Activated CD8-positive, alpha-beta memory T cell treated with anti-CD3 and anti-CD28 coated beads, Interleukin-2, amount 10 ng/mL, durations not matched to agents 7 days and 5 days (primary cell): ENCODE results near the gene RFX4. TPM values are rescaled to one million over a fixed set of nuclear protein-coding genes. Genes with fewer than 3 reads are reported as not detected.

Experiments used
- ATAC-seq: fragments of 150-1000 bp; cut with Tn5 transposase; one replicate; pipeline ENCODE4 v1.10.0; 2021; ENCODE audit warnings: moderate library complexity
- CTCF ChIA-PET: fragments of 350-600 bp; sonication (Branson Sonifier 250); formaldehyde crosslinking; loops from one replicate; lab custom pipeline; 2021; ENCODE audit warnings: antibody characterized with exemption; lab: Charles Lee
- DNase-seq: peaks from one replicate; pipeline ENCODE4 v3.0.0-alpha.2; 2020
- H3K27ac Mint-ChIP-seq: one replicate; pipeline ENCODE4 v1.8.0; 2021; ENCODE audit warnings: mild to moderate bottlenecking, mixed read lengths
- H3K27me3 Mint-ChIP-seq: one replicate; pipeline ENCODE4 v1.8.0; 2021; ENCODE audit warnings: mixed read lengths
- H3K36me3 Mint-ChIP-seq: one replicate; pipeline ENCODE4 v1.8.0; 2021; ENCODE audit warnings: mild to moderate bottlenecking, mixed read lengths
- H3K4me1 Mint-ChIP-seq: one replicate; pipeline ENCODE4 v1.8.0; 2021; ENCODE audit warnings: mixed read lengths
- H3K4me3 Mint-ChIP-seq: one replicate; pipeline ENCODE4 v1.8.0; 2021; ENCODE audit warnings: mild to moderate bottlenecking, moderate library complexity, mixed read lengths
- H3K9me3 Mint-ChIP-seq: one replicate; pipeline ENCODE4 v1.8.0; 2022; ENCODE audit warnings: low read depth, mixed read lengths
- total RNA-seq, 2 experiments: library from RNA; stranded (reverse); gene quantifications; one replicate each; pipeline ENCODE4 v1.2.3, GENCODE V29; 2021

The RFX4 gene
- total RNA-seq, 2 experiments from 2014 or later: not detected

- no peak for ATAC-seq
- no peak overlapping the region for H3K27ac Mint-ChIP-seq
- H3K4me3 Mint-ChIP-seq: no peak overlapping the region
Observed at GRCh38 chr12:106767206-106767605, 184.4 kb downstream of the RFX4 start.

DNA sequence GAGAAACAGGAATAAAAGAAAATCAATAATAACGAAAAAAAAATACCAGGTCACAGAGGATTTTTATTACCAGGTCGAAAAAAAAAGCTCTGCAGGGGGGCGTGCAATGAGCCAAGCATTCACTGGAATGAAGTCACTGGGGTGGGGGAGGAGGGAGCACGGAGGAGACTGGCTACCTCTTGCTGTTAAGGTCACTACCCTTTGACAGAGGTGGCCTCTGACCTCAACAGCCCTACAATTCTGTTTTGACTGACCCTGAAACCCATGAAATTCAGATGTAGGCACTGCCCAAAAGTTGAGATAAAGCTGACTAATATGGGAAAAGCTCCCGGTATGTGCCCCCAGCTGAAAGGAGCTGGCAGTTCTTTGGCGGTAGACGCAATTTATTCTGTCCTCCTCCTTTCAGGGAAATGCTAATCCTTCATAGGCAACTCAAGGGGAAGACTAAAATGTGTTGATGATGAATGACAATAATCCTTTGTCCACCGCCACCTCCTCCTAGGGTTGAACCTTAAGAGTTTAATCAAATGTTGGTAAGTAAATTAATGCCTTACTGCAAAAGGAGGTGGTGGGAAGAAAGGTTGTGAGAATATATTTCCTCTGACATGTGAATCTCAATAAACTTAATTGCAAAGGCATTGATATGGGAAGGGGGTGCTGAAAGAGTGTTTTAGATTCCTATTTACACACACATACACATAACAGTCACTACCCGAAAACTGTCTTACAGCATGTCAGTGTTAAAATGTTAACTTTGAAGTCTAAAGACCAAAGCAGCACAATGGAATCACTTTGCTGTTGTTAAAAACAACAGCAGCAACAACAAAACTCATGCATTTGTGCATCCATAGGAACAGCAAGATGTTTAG lies 185.4 kb downstream of the RFX4 start:
- CTCF ChIA-PET: interaction anchor here (1.3 kb wide), 1 partner anchor 9 kb away, joined by 3 read pairs; no protein-coding TSS in a partner anchor
- DNase-seq (no peak), ATAC-seq (no peak)
- H3K9me3 Mint-ChIP-seq: no peaks in the 10 kb centered on the region
- H3K27me3 Mint-ChIP-seq: peaks cover 8% of the 10 kb centered on the region
- H3K4me1 Mint-ChIP-seq: peaks cover 5% of the 10 kb centered on the region
- no peak overlapping the region for H3K4me3 Mint-ChIP-seq
- no peak overlapping the region for H3K27ac Mint-ChIP-seq
- H3K36me3 Mint-ChIP-seq: no peaks in the 10 kb centered on the region

More at GRCh38 chr12:106767206-106767605, 184.4 kb downstream of the RFX4 start:
- CTCF ChIA-PET: interaction anchor here (1.3 kb wide), 1 partner anchor 188 kb away, joined by 3 read pairs; no protein-coding TSS in a partner anchor
- no peak for DNase-seq
- H3K27me3 Mint-ChIP-seq: peaks cover 8% of the 10 kb centered on the region
- peaks cover 4% of the 10 kb centered on the region for H3K4me1 Mint-ChIP-seq
- no peaks in the 10 kb centered on the region for H3K9me3 Mint-ChIP-seq
- no peaks in the 10 kb centered on the region for H3K36me3 Mint-ChIP-seq

GRCh38 chr12:106769078-106769477 lies 186.3 kb downstream of the RFX4 start:
- Mint-ChIP-seq H3K4me1 (peaks cover 7% of the 10 kb centered on the region), H3K27ac (no peak overlapping the region), H3K9me3 (no peaks in the 10 kb centered on the region), H3K36me3 (no peaks in the 10 kb centered on the region), H3K27me3 (peaks cover 8% of the 10 kb centered on the region), H3K4me3 (no peak overlapping the region)
- CTCF ChIA-PET: interaction anchor here (1.3 kb wide), 1 partner anchor 8 kb away, joined by 3 read pairs; no protein-coding TSS in a partner anchor
- DNase-seq (no peak), ATAC-seq (no peak)

GRCh38 chr12:106769546-106769945 lies 186.7 kb downstream of the RFX4 start:
- ATAC-seq: no peak
- Mint-ChIP-seq H3K27ac (no peak overlapping the region), H3K4me3 (no peak overlapping the region), H3K36me3 (no peaks in the 10 kb centered on the region), H3K9me3 (no peaks in the 10 kb centered on the region), H3K27me3 (peaks cover 8% of the 10 kb centered on the region), H3K4me1 (peaks cover 7% of the 10 kb centered on the region)
- no peak for DNase-seq
- CTCF ChIA-PET: no interaction called here

- DNase-seq: no peak
- Mint-ChIP-seq H3K27me3 (peaks cover 8% of the 10 kb centered on the region), H3K4me1 (peaks cover 22% of the 10 kb centered on the region), H3K9me3 (no peaks in the 10 kb centered on the region), H3K27ac (no peak overlapping the region), H3K36me3 (no peaks in the 10 kb centered on the region), H3K4me3 (no peak overlapping the region)
- CTCF ChIA-PET: interaction anchor here (0.7 kb wide), 1 partner anchor 147 kb away, joined by 3 read pairs; no protein-coding TSS in a partner anchor
- no peak for ATAC-seq
Observed at GRCh38 chr12:106771425-106771824, 188.6 kb downstream of the RFX4 start.

GRCh38 chr12:106773286-106774004 lies 190.6 kb downstream of the RFX4 start:
- Mint-ChIP-seq H3K27ac (peak overlapping the region; percentile 96), H3K4me3 (peak overlapping the region; percentile 97), H3K36me3 (peaks cover 2% of the 10 kb centered on the region), H3K4me1 (peaks cover 25% of the 10 kb centered on the region), H3K9me3 (no peaks in the 10 kb centered on the region), H3K27me3 (peaks cover 5% of the 10 kb centered on the region)
- ATAC-seq (no peak), DNase-seq (no peak)
- CTCF ChIA-PET: interaction anchor here (1.2 to 1.6 kb wide), 3 partner anchors 21 to 146 kb away, joined by 3 to 5 read pairs (median 4); no protein-coding TSS in a partner anchor

DNA sequence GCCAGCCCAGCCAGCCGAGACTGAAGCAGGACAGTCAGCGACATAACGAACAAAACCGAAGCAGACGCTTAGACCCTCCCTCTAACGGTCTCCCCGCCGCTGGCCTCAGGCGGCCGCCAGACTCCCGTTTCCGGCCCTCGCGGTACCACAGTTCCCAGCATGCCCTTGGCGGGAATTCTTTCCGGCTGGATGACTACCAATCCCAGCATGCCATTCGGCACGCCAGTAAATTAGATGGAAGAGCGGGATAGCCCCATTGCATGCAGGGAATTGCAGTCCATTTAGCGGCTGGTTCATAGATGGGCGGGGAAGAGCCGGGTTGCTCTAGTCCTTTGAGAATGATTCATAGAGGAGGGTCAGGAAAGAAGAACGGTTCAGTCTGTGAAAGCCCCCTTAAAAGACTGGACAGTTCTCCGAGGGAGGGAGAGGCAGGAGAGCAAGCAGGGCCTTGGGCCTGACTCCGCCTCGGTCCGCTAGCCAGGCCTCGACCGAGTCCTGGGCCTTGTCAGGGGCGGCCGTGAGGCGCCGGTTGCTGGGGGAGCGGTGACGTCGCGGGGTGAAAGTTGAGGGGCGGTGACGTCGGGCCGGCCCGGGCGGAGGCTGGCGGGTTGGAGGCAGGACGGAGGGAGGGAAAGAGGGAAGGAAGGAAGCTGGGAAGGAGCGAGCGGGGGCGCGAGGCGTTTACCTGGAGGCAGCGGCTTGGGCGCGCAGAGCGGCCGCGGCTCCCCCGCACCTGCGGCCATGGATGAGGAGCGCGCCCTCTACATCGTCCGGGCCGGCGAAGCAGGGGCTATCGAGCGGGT lies 191.4 kb downstream of the RFX4 start, which contains the start of gene RIC8B:
Gene RIC8B (plus strand): TSS at position 678 of the 803 bp plus-strand sequence. CDS start 64 bp downstream, at position 742.
- Mint-ChIP-seq H3K27me3 (no peaks in the 10 kb centered on the region), H3K27ac (peak within 1 kb of the TSS; percentile 96), H3K9me3 (no peaks in the 10 kb centered on the region), H3K36me3 (peaks cover 2% of the 10 kb centered on the region), H3K4me3 (peak within 1 kb of the TSS; percentile 97), H3K4me1 (peaks cover 25% of the 10 kb centered on the region)
- peak; percentile 89 for DNase-seq
- CTCF ChIA-PET: interaction anchor here (1.6 kb wide), 1 partner anchor 181 kb away, joined by 3 read pairs; the partner anchor contains the start of gene TMEM263
- ATAC-seq: peak; percentile 90

- H3K36me3 Mint-ChIP-seq: peaks cover 2% of the 10 kb centered on the region
- peak; percentile 4 for ATAC-seq
- peak; percentile 48 for DNase-seq
- no peaks in the 10 kb centered on the region for H3K27me3 Mint-ChIP-seq
- peaks cover 25% of the 10 kb centered on the region for H3K4me1 Mint-ChIP-seq
- H3K27ac Mint-ChIP-seq: peak overlapping the region; percentile 96
- no peaks in the 10 kb centered on the region for H3K9me3 Mint-ChIP-seq
- CTCF ChIA-PET: interaction anchor here (1.6 kb wide), 1 partner anchor 181 kb away, joined by 3 read pairs; the partner anchor contains the start of gene TMEM263
- H3K4me3 Mint-ChIP-seq: peak overlapping the region; percentile 97
Observed at GRCh38 chr12:106774808-106775524, 192.2 kb downstream of the RFX4 start.

- Mint-ChIP-seq H3K4me1 (peaks cover 25% of the 10 kb centered on the region), H3K36me3 (peaks cover 3% of the 10 kb centered on the region), H3K27ac (no peak overlapping the region), H3K27me3 (no peaks in the 10 kb centered on the region), H3K9me3 (no peaks in the 10 kb centered on the region), H3K4me3 (no peak overlapping the region)
- DNase-seq (no peak), ATAC-seq (no peak)
- CTCF ChIA-PET: interaction anchor here (0.5 to 1.8 kb wide), 3 partner anchors 8 to 358 kb away, joined by 3 to 7 read pairs (median 4); no protein-coding TSS in a partner anchor
Observed at GRCh38 chr12:106776897-106777296, 194.1 kb downstream of the RFX4 start.

DNA sequence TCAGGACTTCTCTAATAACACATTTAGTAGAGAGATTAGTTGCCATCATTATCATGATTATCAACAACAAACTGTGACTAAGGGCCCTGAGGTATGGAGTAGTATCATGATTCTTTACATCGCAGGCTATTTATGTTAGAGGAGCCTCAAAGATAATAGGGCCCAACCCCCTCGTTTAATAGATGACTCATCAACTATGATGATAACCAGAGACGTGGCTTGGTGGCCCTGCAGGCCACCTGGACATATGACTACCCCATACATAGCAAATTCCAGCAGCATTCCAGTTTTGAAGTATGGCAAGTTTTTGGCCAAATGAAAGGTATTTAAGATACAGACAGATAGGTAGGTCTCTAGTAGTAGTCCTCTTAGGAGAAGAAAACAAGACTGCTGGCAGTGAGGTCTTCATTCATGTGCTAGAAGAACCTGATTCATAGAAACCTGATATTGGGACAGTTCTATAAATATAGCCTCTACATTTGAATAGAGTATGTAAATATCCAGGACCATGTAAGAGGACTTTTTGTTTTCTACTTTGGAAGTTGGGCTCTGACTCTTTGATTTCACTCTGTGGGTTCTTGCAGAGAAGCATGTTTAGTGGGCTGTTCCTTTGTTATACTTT lies 197.3 kb downstream of the RFX4 start:
- Mint-ChIP-seq H3K36me3 (peaks cover 13% of the 10 kb centered on the region), H3K27ac (no peak overlapping the region), H3K27me3 (no peaks in the 10 kb centered on the region), H3K9me3 (no peaks in the 10 kb centered on the region), H3K4me1 (peaks cover 21% of the 10 kb centered on the region), H3K4me3 (no peak overlapping the region)
- ATAC-seq (no peak), DNase-seq (no peak)
- CTCF ChIA-PET: no interaction called here

DNA sequence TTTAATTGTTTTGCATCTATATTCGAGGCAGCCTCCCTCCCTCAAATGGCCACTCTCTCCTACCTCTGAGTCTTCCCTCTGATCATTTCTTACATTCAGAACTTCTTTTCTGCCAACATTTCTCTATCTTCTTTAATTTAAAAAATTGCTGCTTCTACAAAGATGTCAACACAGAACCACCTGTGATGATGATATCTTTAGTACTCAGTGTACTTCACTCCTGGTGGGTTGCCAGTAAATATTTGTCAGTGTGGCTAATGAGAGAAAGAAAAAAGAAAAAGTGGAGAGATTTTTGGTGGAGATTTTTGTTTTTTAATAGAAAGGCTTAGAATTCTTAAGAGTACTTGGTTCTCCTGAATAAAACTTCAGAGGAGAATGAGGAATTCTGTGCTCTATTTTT lies 199.8 kb downstream of the RFX4 start:
- Mint-ChIP-seq H3K4me1 (peaks cover 3% of the 10 kb centered on the region), H3K9me3 (no peaks in the 10 kb centered on the region), H3K36me3 (peaks cover 28% of the 10 kb centered on the region), H3K27me3 (no peaks in the 10 kb centered on the region), H3K4me3 (no peak overlapping the region), H3K27ac (no peak overlapping the region)
- DNase-seq: no peak
- CTCF ChIA-PET: no interaction called here
- no peak for ATAC-seq

GRCh38 chr12:106783515-106783914 lies 200.7 kb downstream of the RFX4 start:
- H3K9me3 Mint-ChIP-seq: no peaks in the 10 kb centered on the region
- H3K4me1 Mint-ChIP-seq: no peaks in the 10 kb centered on the region
- H3K27ac Mint-ChIP-seq: no peak overlapping the region
- CTCF ChIA-PET: no interaction called here
- H3K36me3 Mint-ChIP-seq: peaks cover 34% of the 10 kb centered on the region
- H3K27me3 Mint-ChIP-seq: no peaks in the 10 kb centered on the region
- ATAC-seq (no peak), DNase-seq (no peak)
- no peak overlapping the region for H3K4me3 Mint-ChIP-seq
